Raji (cell line): Measurements from ENCODE around the gene TMEM109.

ENCODE experiments used
- POLR2A ChIP-seq: IDR thresholded peaks from 2 replicates; pipeline ENCODE4 v1.6.1; 2011; ENCODE audit warnings: low read depth, low read length, control low read depth; ENCODE audit not compliant: insufficient read depth

The TMEM109 gene

GRCh38 chr11:60873533-60873932 lies 40.4 kb upstream of the TMEM109 start:
- no peak for TF ChIP-seq POLR2A

GRCh38 chr11:60874421-60875365 lies 39.3 kb upstream of the TMEM109 start:
- no peak for TF ChIP-seq POLR2A

- no peak for TF ChIP-seq POLR2A
Observed at GRCh38 chr11:60875366-60876167, 38.4 kb upstream of the TMEM109 start.

- no peak for TF ChIP-seq POLR2A
Observed at GRCh38 chr11:60876168-60876485, 37.8 kb upstream of the TMEM109 start.

- TF ChIP-seq POLR2A, result no peak
Observed at GRCh38 chr11:60878245-60879101, 35.5 kb upstream of the TMEM109 start.

- TF ChIP-seq POLR2A, result no peak
Observed at GRCh38 chr11:60879104-60879503, 34.9 kb upstream of the TMEM109 start.

GRCh38 chr11:60879971-60880588 lies 33.9 kb upstream of the TMEM109 start:
- no peak for TF ChIP-seq POLR2A

GRCh38 chr11:60880643-60881282 lies 33.2 kb upstream of the TMEM109 start:
- TF ChIP-seq POLR2A, result no peak

GRCh38 chr11:60887556-60887955 lies 26.4 kb upstream of the TMEM109 start:
- no peak for TF ChIP-seq POLR2A

- no peak for TF ChIP-seq POLR2A
Observed at GRCh38 chr11:60889869-60890311, 24.1 kb upstream of the TMEM109 start.

GRCh38 chr11:60890696-60891095 lies 23.3 kb upstream of the TMEM109 start:
- no peak for TF ChIP-seq POLR2A

- TF ChIP-seq POLR2A, result no peak
Observed at GRCh38 chr11:60891103-60891741, 22.7 kb upstream of the TMEM109 start.

GRCh38 chr11:60895687-60896086 lies 18.3 kb upstream of the TMEM109 start:
- TF ChIP-seq POLR2A, result no peak

- TF ChIP-seq POLR2A, result no peak
Observed at GRCh38 chr11:60897496-60897895, 16.5 kb upstream of the TMEM109 start.
